ENCODE results near the gene RET. TPM values are rescaled to one million over a fixed set of nuclear protein-coding genes. Genes with fewer than 3 reads are reported as not detected.
"Not testable (repeated sequence)": the region's sequence is repeated elsewhere in the genome, so short reads cannot be mapped to it uniquely, and the experiment has no call there.

RET gene
- total RNA-seq, 1 experiment from 2014 or later: not detected

DNA sequence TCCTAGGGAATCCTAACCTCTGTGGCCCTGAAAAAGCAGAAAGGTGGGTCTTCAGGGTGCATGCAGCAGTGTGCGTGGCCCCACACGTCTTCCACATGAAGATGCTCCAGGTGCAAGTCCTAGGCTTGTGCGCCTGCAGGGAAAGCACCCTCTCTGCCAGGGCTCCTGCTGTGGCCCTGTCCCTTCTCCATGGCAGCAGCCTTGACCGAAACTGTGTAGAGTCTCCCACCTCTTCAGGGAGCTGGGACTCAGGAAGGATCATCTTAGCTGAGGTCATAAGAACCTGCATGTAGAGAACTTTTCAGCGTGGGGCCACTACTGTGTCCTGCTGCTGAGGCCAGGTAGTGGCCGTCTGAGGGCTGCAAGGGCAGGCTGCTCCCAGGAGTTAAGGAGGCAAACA lies 55.0 kb downstream of the RET start:
- Histone ChIP-seq H3K27ac (no peak overlapping the region), H3K36me3 (no peaks in the 10 kb centered on the region), H3K4me3 (no peak overlapping the region)

DNA sequence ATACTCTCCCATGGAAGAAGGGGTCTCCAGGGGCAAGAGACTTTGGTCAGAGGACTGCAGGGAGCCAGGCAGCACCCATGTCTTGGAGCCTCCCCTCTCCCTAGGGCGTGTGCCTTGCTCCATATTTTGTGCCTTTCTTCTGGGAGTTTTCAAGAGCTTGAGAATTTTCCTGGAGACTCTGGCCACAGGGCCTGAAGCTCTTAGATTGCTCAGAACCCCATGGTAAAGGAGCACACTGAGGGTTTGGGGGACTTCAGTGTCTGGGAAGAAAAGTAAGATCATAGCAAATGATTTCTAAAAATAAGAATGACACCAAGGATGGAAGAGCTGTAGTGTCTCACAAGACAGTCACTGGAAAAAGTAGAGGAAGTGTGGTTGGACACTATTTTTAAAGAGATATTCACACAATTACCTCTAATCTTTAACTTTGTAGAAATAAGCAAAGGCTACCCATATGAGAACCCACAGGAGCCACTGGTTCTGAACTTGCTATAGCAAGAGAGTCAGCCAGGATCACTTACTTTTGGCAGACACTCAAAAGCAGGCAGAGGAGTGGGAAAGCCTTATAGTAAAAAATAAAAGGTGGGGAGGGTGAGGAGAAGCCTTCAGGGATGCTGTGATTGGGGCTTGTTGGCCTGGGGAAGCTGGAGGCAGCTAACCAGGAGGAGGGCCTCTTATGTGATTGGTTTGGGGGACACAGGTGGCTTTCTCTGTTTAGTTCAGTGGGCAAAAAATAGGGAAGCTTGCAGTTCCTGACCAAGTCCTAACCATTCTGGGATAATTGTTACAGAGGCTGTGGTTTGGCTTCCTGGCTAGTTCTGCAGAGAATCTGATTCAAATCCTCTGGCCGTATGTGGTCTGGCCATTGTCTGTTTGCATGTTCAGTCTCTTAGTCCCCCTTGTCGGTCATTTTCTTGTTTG lies 56.3 kb downstream of the RET start:
- Histone ChIP-seq H3K4me1 (replicated peaks) (peaks cover 23% of the 10 kb centered on the region), H3K27me3 (replicated peaks) (peaks cover 15% of the 10 kb centered on the region; the same call in 1 of the 2 replicates), H3K9me3 (replicated peaks) (no peaks in the 10 kb centered on the region), H3K27ac (no peak overlapping the region), H3K4me3 (no peak overlapping the region), H3K36me3 (peaks cover 5% of the 10 kb centered on the region)
- no peak for DNase-seq (ENCODE audit: low read depth in 1 of 2, low spot score in 2 of 2)

More for the DNA sequence above, 55.0 kb downstream of the RET start:
- peaks cover 11% of the 10 kb centered on the region for H3K4me1 ChIP-seq (replicated peaks)
- no peak for DNase-seq (ENCODE audit: low read depth in 1 of 2, low spot score in 2 of 2)
- no peaks in the 10 kb centered on the region for H3K9me3 ChIP-seq (replicated peaks)
- H3K27me3 ChIP-seq (replicated peaks): peaks cover 15% of the 10 kb centered on the region; the same call in 1 of the 2 replicates

DNA sequence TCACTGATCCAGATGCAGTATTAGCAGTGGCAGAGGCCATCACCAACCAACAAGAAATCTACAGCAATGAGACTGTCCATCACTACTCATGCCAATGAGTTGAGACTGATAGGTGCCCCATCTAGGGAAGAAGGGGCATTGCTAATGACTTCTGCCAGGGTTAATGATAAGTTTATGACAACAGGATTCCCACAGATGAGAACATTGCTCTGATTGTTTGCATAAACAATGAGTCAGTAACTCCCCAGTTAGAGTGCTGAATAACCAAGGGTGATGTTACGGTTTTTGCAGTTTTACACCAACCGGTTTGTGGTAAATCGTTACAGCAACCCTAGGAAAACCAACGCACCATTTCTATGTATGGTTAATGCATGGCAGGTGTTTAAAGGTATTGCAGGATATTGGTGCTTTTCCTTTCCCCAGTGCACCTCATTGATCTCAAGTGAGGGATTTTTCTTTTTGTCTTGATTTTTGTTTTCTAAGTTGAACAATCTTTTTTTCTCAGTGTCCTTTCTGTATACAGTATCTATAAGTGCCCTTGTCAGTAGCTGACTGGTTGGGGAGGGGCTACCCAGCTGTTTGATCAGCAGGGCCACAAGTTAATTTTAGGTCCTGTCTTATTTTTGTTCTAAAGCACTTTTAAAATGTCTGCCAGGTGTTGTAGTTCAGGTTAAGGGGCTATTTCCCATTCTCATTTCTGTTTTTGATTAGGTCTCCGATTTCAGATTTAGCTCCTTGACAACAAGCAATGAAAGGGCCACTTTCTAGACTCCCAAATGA lies 57.4 kb downstream of the RET start:
- H3K4me3 ChIP-seq: no peak overlapping the region
- no peak for DNase-seq (ENCODE audit: low read depth in 1 of 2, low spot score in 2 of 2)
- H3K4me1 ChIP-seq (replicated peaks): peaks cover 19% of the 10 kb centered on the region
- peaks cover 15% of the 10 kb centered on the region; the same call in 1 of the 2 replicates for H3K27me3 ChIP-seq (replicated peaks)
- H3K9me3 ChIP-seq (replicated peaks): no peaks in the 10 kb centered on the region
- H3K27ac ChIP-seq: no peak overlapping the region
- H3K36me3 ChIP-seq: peaks cover 10% of the 10 kb centered on the region

DNA sequence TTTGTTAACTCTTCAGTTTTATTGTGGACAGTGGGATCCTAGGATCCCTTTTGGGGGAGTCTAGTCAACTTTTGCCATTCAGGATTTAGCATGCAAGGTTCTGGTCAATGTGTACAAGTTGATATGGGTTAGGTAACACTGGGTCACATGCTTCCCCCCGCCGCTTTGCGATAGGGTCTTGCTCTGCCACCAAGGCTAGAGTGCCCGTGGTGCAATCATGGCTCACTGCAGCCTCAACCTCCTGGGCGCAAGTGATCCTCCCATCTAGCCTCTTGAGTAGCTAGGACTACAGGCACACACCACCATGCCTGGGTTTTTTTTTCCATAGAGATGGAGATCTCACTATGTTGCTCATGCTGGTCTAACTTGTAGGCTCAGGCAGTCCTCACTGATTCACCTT lies 58.2 kb downstream of the RET start:
- Histone ChIP-seq H3K36me3 (peaks cover 10% of the 10 kb centered on the region), H3K9me3 (replicated peaks) (no peaks in the 10 kb centered on the region), H3K27ac (no peak overlapping the region), H3K27me3 (replicated peaks) (peaks cover 14% of the 10 kb centered on the region; the same call in 1 of the 2 replicates), H3K4me3 (no peak overlapping the region), H3K4me1 (replicated peaks) (peaks cover 20% of the 10 kb centered on the region)
- DNase-seq (ENCODE audit: low read depth in 1 of 2, low spot score in 2 of 2): no peak

DNA sequence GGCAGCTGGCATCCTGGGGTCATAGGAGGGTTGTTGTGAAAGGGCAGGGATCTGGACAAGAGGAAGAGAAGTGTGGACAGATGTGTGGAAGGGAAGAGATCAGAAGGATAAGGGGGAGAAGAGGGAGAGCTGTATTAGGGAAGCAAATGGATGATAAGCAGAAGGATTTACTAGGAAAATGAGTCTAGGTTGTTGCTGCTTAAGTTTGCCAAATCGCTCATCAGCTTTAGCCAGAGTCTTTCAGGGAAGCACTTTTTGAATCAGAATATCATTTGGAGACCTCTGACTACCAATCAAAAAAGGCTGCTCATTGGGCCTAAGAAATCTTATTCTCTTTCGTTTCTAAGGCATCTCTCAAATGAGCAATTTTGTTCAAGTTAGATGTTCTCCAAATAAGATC lies 58.8 kb downstream of the RET start:
- H3K9me3 ChIP-seq (replicated peaks): no peaks in the 10 kb centered on the region
- H3K27ac ChIP-seq: no peak overlapping the region
- no peak overlapping the region for H3K4me3 ChIP-seq
- peaks cover 24% of the 10 kb centered on the region for H3K4me1 ChIP-seq (replicated peaks)
- no peak for DNase-seq (ENCODE audit: low read depth in 1 of 2, low spot score in 2 of 2)
- peaks cover 10% of the 10 kb centered on the region for H3K36me3 ChIP-seq
- H3K27me3 ChIP-seq (replicated peaks): peaks cover 8% of the 10 kb centered on the region; the same call in 1 of the 2 replicates

DNA sequence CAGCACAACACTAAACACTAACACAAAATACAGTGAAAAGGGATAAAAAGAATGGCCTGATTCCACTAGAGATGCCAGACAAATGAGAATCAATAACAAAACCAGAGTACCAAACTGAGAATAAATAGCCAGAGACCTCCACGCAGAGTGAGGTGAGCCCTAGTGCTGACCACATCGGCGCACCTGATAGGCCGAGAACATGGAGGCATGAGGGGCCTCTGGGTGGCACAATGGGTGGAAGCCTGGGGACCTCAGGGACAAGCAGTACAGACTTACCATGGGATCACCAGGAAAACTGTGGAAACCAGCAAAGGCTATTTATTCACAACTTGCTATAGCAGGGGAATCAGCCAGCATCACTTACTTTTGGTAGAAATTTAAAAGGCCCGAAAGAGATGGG lies 59.6 kb downstream of the RET start:
- H3K9me3 ChIP-seq (replicated peaks): no peaks in the 10 kb centered on the region
- H3K27me3 ChIP-seq (replicated peaks): peaks cover 6% of the 10 kb centered on the region; the same call in 1 of the 2 replicates
- DNase-seq (ENCODE audit: low read depth in 1 of 2, low spot score in 2 of 2): no peak
- peaks cover 28% of the 10 kb centered on the region for H3K4me1 ChIP-seq (replicated peaks)
- peaks cover 10% of the 10 kb centered on the region for H3K36me3 ChIP-seq
- no peak overlapping the region for H3K4me3 ChIP-seq
- H3K27ac ChIP-seq: no peak overlapping the region

DNA sequence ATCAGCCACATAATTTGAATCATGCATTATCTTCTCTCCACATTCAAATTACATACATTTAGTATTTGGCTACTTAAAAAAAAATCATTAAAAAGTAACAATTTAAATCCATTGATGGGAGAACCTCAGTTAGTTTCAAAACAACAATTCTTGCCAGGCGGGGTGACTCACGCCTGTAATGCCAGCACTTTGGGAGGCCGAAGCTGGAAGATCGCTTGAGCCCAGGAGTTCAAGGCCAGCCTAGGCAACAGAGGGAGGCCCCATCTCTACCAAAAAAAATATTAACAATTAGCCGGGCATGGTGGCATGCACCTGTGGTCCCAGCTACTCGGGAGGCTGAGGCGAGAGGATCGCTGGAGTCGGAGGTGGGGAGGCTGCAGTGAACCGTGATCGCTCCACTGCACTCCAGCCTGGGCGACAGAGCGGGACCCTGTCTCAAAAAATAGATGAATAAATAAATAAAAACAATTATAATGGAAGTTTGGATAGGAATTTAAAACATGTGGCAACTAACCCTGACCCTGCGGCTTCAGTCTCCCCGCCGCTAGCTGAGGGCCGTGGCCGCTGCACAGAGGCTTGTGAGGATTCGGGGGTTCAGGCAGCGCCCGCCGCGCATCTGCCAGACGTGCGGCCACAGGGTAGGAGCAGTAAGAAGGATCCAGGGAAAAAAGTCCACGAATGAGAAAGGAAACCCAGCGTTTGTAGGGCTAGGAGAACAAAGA lies 60.3 kb downstream of the RET start:
- H3K36me3 ChIP-seq: peaks cover 10% of the 10 kb centered on the region
- no peak for DNase-seq (ENCODE audit: low read depth in 1 of 2, low spot score in 2 of 2)
- H3K9me3 ChIP-seq (replicated peaks): no peaks in the 10 kb centered on the region
- H3K27ac ChIP-seq: peak overlapping the region; percentile 92
- peak overlapping the region; percentile 85 for H3K4me3 ChIP-seq
- H3K27me3 ChIP-seq (replicated peaks): 0 out of 2 replicates have a peak, but pooled peaks cover 3% of the 10 kb centered on the region
- H3K4me1 ChIP-seq (replicated peaks): peaks cover 28% of the 10 kb centered on the region

DNA sequence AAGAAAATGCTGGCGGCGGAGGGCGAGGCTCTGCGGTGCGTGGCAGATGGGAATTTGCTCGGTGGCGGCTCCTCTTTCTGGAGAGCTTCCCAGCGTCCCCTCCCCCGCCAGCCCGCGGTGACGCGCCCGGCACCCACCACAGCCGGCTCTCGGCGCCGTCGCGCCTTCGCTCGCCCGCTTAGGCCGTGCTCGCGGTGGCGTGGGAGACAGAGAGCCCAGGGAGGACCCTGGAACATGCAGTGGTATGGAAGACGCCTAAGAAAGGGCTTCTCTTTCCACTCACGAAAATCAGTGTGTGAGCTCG lies 60.8 kb downstream of the RET start:
- no peaks in the 10 kb centered on the region for H3K9me3 ChIP-seq (replicated peaks)
- peak overlapping the region; percentile 85 for H3K4me3 ChIP-seq
- peaks cover 10% of the 10 kb centered on the region for H3K36me3 ChIP-seq
- H3K27ac ChIP-seq: peak overlapping the region; percentile 92
- peak; percentile 69 to 78 for DNase-seq (ENCODE audit: low read depth in 1 of 2, low spot score in 2 of 2)
- H3K27me3 ChIP-seq (replicated peaks): 0 out of 2 replicates have a peak, but pooled peaks cover 3% of the 10 kb centered on the region
- peaks cover 28% of the 10 kb centered on the region for H3K4me1 ChIP-seq (replicated peaks)

DNA sequence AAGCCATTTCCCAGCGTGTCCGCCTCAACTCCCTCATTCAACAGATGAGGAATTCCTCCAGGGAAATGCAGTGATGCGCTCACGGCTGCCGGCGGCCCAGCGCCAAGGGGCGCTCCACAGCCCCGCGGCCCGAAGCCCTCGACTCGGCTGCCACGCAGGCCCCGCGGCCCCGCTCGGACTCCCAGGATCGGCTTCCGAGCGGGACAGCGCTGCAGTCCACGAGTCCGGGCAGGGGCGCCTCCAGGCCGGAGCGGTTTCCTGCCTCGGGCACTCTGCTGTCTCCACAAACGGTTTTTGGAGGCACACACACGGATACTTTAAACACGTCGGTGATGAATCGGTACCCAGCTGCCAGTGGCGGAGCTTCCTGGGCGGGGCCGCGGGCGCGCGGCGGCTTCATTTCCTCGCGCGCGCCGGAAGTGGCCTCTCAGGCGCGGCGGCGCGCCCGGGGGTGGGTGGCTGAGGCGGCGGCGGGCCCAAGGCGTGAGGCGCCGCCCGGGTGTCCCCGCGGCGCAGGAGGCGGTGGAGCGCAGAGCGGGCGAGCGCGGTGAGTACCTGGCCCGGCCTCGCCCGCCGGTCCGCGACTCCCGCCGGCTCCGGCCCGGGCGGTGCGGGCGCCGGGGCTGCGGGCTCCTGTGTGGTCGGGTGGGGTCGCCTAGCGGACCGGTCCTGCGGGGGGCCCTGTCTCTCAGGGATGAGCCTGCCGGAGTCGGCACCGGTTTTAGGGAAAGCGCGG lies 61.3 kb downstream of the RET start, which contains the start of gene CSGALNACT2:
Gene CSGALNACT2, plus strand, starts transcription at position 425 of the 736 bp plus-strand sequence. CDS start 16,705 bp downstream, outside the sequence.
- Histone ChIP-seq H3K27ac (peak within 1 kb of the TSS; percentile 92), H3K27me3 (replicated peaks) (no peaks in the 10 kb centered on the region), H3K36me3 (peaks cover 10% of the 10 kb centered on the region), H3K4me1 (replicated peaks) (peaks cover 28% of the 10 kb centered on the region), H3K9me3 (replicated peaks) (no peaks in the 10 kb centered on the region), H3K4me3 (peak within 1 kb of the TSS; percentile 85)
- DNase-seq (ENCODE audit: low read depth in 1 of 2, low spot score in 2 of 2): peak; percentile 79 to 85

DNA sequence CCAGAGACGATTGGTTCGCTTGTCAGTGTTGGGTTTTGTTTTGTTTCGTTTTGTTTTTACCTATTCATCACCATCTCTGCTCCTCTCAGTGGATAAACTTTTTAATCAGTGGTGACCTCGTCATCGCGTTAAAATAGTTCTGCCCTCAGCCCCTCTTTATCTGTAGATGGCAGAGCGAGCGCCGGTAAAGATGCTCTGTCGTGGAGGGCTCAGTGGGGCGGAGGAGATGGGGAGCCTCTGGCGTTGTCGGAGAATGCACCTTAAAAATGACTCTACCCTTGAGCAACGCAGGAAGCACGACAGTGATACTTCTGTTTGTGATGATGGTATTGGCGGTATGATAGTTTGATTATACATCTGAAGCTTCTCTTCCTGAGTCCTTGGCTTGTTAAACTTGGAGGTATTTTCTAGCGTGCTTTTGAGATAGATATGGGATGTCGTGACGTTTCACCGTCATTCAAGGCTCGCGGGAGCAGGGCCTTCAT lies 61.9 kb downstream of the RET start:
- no peaks in the 10 kb centered on the region for H3K9me3 ChIP-seq (replicated peaks)
- H3K36me3 ChIP-seq: peaks cover 10% of the 10 kb centered on the region
- H3K27ac ChIP-seq: peak overlapping the region; percentile 92
- H3K4me1 ChIP-seq (replicated peaks): peaks cover 28% of the 10 kb centered on the region
- DNase-seq (ENCODE audit: low read depth in 1 of 2, low spot score in 2 of 2): peak in 1 of 2 experiments; percentile 54
- H3K4me3 ChIP-seq: peak overlapping the region; percentile 85
- no peaks in the 10 kb centered on the region for H3K27me3 ChIP-seq (replicated peaks)

DNA sequence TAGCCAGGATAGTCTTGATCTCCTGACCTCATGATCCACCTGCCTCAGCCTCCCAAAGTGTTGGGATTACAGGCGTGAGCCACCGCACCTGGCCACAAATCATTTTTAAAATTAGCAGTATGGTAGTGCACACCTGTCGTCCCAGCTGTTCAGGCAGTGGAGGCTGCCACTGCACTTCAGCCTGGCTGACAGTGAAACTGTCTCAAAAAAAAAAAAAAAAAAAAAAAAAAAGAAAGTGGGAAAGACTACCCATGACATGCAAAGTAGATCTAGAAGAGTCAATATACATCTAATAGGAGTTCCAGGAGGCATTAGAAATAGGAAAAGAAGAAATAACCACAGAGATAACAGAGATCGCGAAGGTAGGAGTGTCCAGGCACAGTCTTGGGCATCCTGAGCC lies 64.6 kb downstream of the RET start:
- Histone ChIP-seq H3K9me3 (replicated peaks) (no peaks in the 10 kb centered on the region), H3K27me3 (replicated peaks) (no peaks in the 10 kb centered on the region), H3K27ac (no peak overlapping the region), H3K4me3 (no peak overlapping the region), H3K4me1 (replicated peaks) (peaks cover 28% of the 10 kb centered on the region), H3K36me3 (peaks cover 10% of the 10 kb centered on the region)
- DNase-seq (ENCODE audit: low read depth in 1 of 2, low spot score in 2 of 2): no peak

DNA sequence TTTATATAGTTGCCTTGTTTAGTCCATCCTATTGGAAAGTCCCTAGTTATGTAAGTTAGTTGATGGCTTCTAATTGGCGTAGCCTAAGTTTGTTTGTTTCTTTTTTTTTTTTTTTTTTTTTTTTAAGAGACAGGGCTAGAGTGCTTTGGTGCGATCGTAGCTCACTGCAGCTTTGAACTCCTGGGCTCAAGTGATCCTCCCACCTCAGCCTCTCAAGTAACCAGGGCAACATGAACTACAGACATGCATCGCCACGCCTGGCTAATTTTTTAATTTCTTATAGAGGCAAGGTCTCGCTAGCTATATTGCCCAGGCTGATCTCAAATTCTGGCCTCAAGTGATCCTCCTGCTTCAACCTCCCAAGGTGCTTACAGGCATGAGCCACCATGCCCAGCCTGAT lies 68.4 kb downstream of the RET start:
- Histone ChIP-seq H3K9me3 (replicated peaks) (no peaks in the 10 kb centered on the region), H3K4me1 (replicated peaks) (peaks cover 6% of the 10 kb centered on the region), H3K4me3 (no peak overlapping the region), H3K27ac (no peak overlapping the region), H3K27me3 (replicated peaks) (no peaks in the 10 kb centered on the region), H3K36me3 (no peaks in the 10 kb centered on the region)
- no peak for DNase-seq (ENCODE audit: low read depth in 1 of 2, low spot score in 2 of 2)

DNA sequence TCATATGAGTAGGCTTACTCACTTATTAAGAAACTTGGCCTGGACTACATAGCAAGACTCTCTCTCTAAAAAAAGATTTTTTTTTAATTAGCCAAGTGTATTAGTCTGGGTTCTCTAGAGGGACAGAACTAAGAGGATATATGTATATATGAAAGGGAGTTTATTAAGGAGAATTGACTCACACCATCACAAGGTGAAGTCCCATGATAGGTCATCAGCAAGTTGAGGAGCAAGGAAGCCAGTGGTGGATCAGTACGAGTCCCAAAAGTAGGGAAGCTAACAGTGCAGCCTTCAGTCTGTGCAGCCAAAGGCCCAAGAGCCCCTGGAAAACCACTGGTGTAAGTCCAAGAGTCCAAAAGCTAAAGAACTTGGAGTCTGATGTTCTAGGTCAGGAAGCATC lies 69.1 kb downstream of the RET start:
- H3K4me3 ChIP-seq; H3K27me3 ChIP-seq (replicated peaks); H3K36me3 ChIP-seq; H3K4me1 ChIP-seq (replicated peaks); H3K27ac ChIP-seq; DNase-seq (ENCODE audit: low read depth in 1 of 2, low spot score in 2 of 2); H3K9me3 ChIP-seq (replicated peaks): not testable (repeated sequence)

Data from SJSA1 (cell line).